HUES48 (cell line): ENCODE measurements around the gene ABCB8.
A peak's percentile ranks its signal among the peaks of the same experiment; 100 is the strongest.

Source experiments
- H3K27ac ChIP-seq: one replicate; pipeline ENCODE4 v1.7.0; 2013; ENCODE audit warnings: low read depth, low read length, inconsistent platforms
- H3K27me3 ChIP-seq: 2 replicates; pipeline ENCODE4 v1.6.1; 2013; ENCODE audit warnings: mild to moderate bottlenecking, low read length; ENCODE audit not compliant: control insufficient read depth, insufficient read depth
- H3K36me3 ChIP-seq: 2 replicates; pipeline ENCODE4 v1.6.1; 2013; ENCODE audit warnings: low read length; ENCODE audit not compliant: control insufficient read depth, insufficient read depth
- H3K4me1 ChIP-seq: 2 replicates; pipeline ENCODE4 v1.6.1; 2013; ENCODE audit warnings: mild to moderate bottlenecking, low read length; ENCODE audit not compliant: control insufficient read depth, insufficient read depth
- H3K4me3 ChIP-seq: 2 replicates; pipeline ENCODE4 v1.5.1; 2013; ENCODE audit warnings: mild to moderate bottlenecking, low read depth, low read length
- H3K9ac ChIP-seq: 2 replicates; pipeline ENCODE4 v1.6.1; 2013; ENCODE audit warnings: mild to moderate bottlenecking, low read depth, low read length, moderate library complexity
- H3K9me3 ChIP-seq: 2 replicates; pipeline ENCODE4 v1.6.1; 2013; ENCODE audit warnings: low read length; ENCODE audit not compliant: control insufficient read depth, insufficient read depth

Gene ABCB8

DNA sequence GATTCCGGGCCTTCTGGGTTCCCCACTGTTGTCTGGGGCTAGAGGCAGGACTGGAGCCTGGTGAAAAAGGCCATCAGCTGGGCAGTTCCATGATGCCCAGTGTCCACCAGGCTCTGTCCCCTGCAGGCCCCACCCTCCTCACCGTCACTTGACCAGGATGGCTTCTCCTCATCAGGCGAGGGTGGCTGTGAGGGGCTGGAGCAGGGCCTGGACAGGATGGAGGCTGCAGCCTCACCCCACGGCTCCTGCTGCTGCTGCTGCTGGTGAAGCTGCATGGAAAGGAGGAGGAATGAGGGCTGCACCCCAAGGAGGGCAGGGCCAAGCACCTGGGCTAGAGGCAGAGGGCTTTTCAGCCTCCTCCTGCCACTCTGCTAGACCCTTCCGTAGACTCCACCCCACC, 12.3 kb upstream of the ABCB8 start:
- Histone ChIP-seq H3K9ac (no peak overlapping the region), H3K27me3 (peaks cover 60% of the 10 kb centered on the region), H3K4me3 (no peak overlapping the region), H3K36me3 (no peaks in the 10 kb centered on the region), H3K9me3 (no peaks in the 10 kb centered on the region), H3K4me1 (peaks cover 15% of the 10 kb centered on the region; the same call in 1 of the 2 replicates), H3K27ac (no peak overlapping the region)

DNA sequence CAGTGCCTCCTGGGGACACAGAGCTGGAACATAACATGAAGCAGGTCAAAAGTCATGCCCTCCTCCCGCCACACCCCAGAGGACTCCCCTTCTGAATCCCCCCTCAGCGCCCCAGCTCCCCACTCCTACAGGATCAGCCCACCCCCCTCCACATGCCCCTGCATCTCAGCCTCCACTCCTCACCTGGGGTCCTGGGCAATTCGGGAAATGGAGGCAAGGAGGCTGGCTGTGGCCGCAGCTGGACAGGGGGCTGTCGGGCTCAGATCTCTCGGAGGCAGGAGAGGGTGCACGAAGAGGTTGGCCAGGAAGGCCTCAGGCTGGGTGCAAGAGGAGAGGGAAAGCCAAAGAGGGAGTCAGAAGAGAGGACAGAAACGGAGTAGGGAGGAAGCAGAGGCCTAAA, 11.7 kb upstream of the ABCB8 start:
- Histone ChIP-seq H3K36me3 (no peaks in the 10 kb centered on the region), H3K27me3 (peaks cover 63% of the 10 kb centered on the region), H3K9me3 (no peaks in the 10 kb centered on the region), H3K4me1 (peaks cover 15% of the 10 kb centered on the region; the same call in 1 of the 2 replicates), H3K27ac (no peak overlapping the region), H3K9ac (no peak overlapping the region), H3K4me3 (no peak overlapping the region)

DNA sequence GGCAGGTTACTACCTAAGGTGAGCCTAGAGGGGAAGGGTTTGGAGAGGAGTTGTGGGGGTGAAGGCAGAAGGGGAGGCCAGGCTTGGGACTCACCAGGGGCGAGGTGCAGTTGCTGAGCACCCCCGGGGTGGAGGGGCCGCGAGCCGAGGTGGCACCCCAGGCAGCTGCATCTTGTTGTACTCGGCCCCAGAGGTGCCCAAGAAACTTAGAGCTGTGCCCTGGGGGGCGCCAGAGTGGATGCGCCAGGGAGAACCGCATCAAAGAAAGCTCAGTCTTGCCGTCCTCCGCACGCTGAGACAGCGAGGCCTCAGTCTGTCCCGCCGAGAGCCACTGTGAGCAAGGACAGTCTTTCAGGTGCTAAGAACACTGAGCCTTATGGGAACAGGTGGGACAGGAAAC, 11.3 kb upstream of the ABCB8 start:
- no peak overlapping the region for H3K9ac ChIP-seq
- H3K4me3 ChIP-seq = no peak overlapping the region
- H3K4me1 ChIP-seq = peaks cover 15% of the 10 kb centered on the region; the same call in 1 of the 2 replicates
- no peaks in the 10 kb centered on the region for H3K36me3 ChIP-seq
- peaks cover 61% of the 10 kb centered on the region for H3K27me3 ChIP-seq
- no peak overlapping the region for H3K27ac ChIP-seq
- H3K9me3 ChIP-seq = no peaks in the 10 kb centered on the region

DNA sequence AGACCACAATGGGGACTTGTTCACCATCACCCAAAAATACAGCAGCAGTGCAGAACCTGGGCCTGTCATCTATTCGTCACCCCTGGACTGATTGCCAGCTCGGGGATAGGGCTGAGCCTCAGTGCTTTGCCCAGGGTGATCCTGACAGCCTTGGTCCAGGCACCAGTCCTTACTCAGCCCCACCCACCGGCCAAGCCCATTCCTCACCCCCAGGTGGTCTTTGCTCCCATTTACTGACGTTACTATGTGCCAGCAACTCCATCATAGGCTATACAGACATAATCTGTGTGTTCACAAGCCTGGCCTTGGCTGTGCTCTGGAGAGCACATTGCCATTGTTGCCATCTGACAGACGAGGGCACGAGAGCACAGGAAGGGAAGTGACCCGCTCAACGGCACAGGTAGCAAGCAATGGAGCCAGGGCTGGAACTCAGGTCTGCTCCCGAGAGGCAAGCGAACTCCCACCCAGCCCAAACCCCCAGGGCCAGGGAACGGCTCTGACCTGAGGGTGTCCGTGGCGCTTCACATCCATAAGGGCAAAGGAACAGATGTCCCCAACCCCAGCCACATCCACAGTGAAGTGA, 10.8 kb upstream of the ABCB8 start:
- no peak overlapping the region for H3K4me3 ChIP-seq
- H3K4me1 ChIP-seq = peaks cover 13% of the 10 kb centered on the region; the same call in 1 of the 2 replicates
- H3K27ac ChIP-seq = no peak overlapping the region
- no peaks in the 10 kb centered on the region for H3K36me3 ChIP-seq
- H3K27me3 ChIP-seq = peaks cover 56% of the 10 kb centered on the region
- H3K9ac ChIP-seq = no peak overlapping the region
- H3K9me3 ChIP-seq = no peaks in the 10 kb centered on the region

DNA sequence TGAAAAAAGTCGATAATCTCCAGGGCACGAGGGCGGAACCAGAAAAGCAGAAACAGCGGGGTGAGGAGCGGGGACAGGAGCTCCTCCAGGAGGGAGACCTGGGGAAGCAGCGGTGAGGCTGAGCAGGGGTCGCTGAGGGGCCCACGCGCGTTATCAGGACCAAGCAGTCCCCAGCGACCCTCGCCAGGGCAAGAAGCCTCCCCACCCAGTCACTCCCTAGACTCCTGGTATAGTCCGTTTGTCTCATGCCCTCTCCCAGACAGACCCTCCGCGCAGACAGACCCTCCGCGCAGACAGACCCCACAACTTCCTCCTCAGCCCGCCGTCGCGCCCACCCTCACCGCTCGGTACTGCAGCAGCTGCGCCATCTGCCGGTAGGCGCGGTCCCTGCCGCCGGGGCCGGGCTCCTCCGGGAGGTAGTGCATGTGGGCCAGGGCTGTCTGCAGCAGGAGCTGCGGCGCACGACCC, 10.3 kb upstream of the ABCB8 start:
- peaks cover 53% of the 10 kb centered on the region for H3K27me3 ChIP-seq
- H3K9me3 ChIP-seq = no peaks in the 10 kb centered on the region
- no peak overlapping the region for H3K9ac ChIP-seq
- H3K36me3 ChIP-seq = no peaks in the 10 kb centered on the region
- peaks cover 10% of the 10 kb centered on the region; the same call in 1 of the 2 replicates for H3K4me1 ChIP-seq
- H3K27ac ChIP-seq = no peak overlapping the region
- H3K4me3 ChIP-seq = peak overlapping the region; percentile 47; the same call in 1 of the 2 replicates

DNA sequence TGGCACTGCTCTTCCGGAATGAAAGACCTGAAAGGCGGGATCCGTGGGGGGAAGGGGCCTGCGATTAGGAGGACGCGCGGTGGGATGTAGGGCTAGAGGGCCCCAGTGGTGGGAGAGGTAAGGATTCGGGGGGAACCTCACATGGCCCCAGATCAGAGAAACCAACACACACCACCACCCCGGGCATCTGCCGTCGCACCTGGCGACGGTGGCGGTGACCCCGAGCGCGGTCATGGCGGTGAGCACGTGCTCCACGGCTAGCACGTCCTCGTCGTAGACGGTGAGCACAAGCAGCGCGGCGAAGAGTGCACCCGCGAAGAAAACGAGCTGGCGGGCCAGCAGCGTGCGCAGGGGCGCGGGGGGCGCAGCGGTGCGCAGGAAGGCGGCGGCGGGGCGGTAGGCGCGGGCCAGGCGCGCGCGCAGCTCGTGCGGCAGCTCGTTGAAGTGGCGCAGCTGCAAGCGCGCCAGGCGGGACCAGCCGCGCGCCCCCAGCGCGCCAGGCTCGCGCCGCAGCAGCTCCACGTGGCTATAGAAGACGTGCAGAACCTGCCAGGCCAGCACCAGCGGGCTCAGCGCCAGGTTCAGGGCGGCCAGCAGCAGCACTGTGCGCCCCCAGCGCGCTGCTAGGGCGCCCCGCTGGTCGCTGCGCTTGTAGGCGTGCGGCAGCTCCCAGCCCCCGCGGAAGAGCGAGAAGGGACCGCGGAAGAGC, 9.7 kb upstream of the ABCB8 start:
- Histone ChIP-seq H3K9ac (no peak overlapping the region), H3K9me3 (no peaks in the 10 kb centered on the region)

DNA sequence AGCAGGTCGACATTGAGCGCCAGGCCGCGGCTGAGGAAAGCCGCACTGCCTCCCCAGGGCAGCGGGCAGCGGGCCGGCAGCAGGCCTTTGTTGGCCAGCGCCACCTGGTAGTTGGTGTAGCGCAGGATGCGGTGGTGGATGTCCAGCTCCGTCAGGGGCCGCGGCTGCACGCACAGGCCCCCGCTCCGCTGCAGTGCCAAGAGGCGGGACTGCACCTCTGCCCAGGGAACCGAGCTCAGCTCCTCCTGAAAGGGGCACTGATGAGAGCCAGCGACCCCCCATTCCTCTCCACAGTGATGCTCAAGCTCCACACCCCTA, 9.2 kb upstream of the ABCB8 start:
- Histone ChIP-seq H3K36me3 (no peaks in the 10 kb centered on the region), H3K27me3 (peaks cover 50% of the 10 kb centered on the region), H3K4me3 (peak overlapping the region; percentile 31; the same call in 1 of the 2 replicates), H3K4me1 (peaks cover 8% of the 10 kb centered on the region; the same call in 1 of the 2 replicates), H3K27ac (no peak overlapping the region), H3K9ac (no peak overlapping the region), H3K9me3 (no peaks in the 10 kb centered on the region)

More for the DNA sequence above, 9.7 kb upstream of the ABCB8 start:
- Histone ChIP-seq H3K4me1 (peaks cover 10% of the 10 kb centered on the region; the same call in 1 of the 2 replicates), H3K27me3 (peaks cover 50% of the 10 kb centered on the region), H3K27ac (no peak overlapping the region), H3K36me3 (no peaks in the 10 kb centered on the region), H3K4me3 (peak overlapping the region; percentile 31; the same call in 1 of the 2 replicates)

DNA sequence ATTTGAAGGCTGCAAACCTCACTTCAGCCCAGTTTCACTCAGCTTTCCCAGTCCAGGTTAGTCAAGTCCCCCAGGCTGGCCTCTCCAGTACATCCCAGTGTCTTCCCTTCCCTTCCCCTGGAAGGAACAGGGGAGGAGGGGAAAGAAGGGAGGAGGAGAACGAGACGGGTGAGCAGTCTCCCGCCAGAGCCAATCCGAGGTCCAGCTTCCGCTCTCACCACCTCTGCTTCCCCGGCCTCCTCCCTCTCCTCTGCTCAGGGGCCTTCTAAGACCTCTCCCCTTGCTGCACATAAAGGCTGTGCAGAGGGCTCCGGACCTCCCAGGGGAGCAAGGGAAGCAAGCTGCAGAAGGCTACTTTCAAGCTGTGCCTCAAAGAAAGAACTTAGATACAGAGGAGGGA, 8.0 kb upstream of the ABCB8 start:
- peaks cover 50% of the 10 kb centered on the region for H3K27me3 ChIP-seq
- no peak overlapping the region for H3K4me3 ChIP-seq
- no peaks in the 10 kb centered on the region for H3K9me3 ChIP-seq
- H3K36me3 ChIP-seq = no peaks in the 10 kb centered on the region
- H3K27ac ChIP-seq = no peak overlapping the region
- H3K9ac ChIP-seq = no peak overlapping the region
- peaks cover 5% of the 10 kb centered on the region; the same call in 1 of the 2 replicates for H3K4me1 ChIP-seq

DNA sequence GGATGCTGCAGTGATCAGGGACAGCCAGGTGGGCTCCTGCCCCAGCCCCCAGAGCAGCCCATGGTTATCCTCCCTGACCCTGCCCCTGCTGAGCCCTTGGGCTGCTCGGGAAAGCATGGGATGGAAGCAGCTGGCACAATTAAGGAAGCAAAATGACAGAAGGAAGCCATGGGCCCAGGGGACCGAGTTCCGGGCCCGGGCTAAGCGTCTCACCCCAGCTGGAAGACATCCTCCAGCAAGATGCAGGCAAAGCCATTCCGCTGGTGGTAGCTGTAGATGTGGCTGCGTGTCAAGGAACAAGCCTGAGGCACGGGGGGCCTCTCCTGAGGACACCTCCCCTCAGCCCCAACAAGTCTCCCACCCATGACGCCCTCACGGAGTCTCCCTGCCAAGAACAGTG, 5.0 kb upstream of the ABCB8 start:
- no peaks in the 10 kb centered on the region for H3K9me3 ChIP-seq
- H3K36me3 ChIP-seq = no peaks in the 10 kb centered on the region
- H3K27me3 ChIP-seq = peaks cover 31% of the 10 kb centered on the region
- H3K9ac ChIP-seq = no peak overlapping the region
- H3K27ac ChIP-seq = no peak overlapping the region
- H3K4me3 ChIP-seq = no peak overlapping the region
- H3K4me1 ChIP-seq = peaks cover 11% of the 10 kb centered on the region

DNA sequence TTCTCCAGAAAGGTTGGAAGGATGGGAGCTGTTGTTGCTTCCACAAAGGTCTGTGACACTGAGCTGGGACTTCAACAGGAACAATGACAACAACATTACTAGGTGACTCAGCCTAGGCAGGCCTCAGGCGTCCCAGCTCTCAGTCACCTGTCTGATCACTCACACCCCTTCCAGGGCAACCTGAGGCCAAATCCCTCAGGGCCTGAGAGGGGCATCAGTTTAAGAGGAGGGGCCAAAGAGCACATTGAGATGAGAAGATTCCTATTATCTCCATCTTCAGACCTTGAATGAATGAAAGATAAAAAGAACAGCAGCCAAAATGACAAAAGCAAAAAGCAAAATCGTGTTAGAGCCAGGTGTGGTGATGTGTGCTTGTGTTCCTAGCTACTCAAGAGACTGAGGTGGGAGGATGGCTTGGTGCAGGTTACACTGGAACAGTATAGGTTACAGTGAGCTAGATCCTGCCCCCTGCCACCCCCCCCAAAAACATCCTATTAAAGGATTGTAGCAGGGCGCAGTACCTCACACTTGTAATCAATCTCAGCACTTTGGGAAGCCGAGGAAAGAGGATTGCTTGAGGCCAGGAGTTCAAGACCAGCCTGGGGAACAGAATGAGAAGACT, 3.7 kb upstream of the ABCB8 start, which contains the start of gene ATG9B:
ATG9B (minus strand) TSS at position 60 of the 622 bp plus-strand sequence. CDS start 71 bp downstream, outside the sequence.
- Histone ChIP-seq H3K36me3 (no peaks in the 10 kb centered on the region), H3K9ac (no peak within 1 kb of the TSS), H3K4me1 (peaks cover 6% of the 10 kb centered on the region), H3K9me3 (no peaks in the 10 kb centered on the region), H3K27me3 (peaks cover 18% of the 10 kb centered on the region), H3K4me3 (no peak within 1 kb of the TSS), H3K27ac (no peak within 1 kb of the TSS)
